ENCODE results near the gene MRGPRF. TPM values are rescaled to one million over a fixed set of nuclear protein-coding genes. Genes with fewer than 3 reads are reported as not detected.

The MRGPRF gene
- total and polyA plus RNA-seq, 2 of the 8 experiments (the other 6 are each of a cell fraction or from before 2014, with no cell fraction given), result 7.5 to 11.0 TPM

DNA sequence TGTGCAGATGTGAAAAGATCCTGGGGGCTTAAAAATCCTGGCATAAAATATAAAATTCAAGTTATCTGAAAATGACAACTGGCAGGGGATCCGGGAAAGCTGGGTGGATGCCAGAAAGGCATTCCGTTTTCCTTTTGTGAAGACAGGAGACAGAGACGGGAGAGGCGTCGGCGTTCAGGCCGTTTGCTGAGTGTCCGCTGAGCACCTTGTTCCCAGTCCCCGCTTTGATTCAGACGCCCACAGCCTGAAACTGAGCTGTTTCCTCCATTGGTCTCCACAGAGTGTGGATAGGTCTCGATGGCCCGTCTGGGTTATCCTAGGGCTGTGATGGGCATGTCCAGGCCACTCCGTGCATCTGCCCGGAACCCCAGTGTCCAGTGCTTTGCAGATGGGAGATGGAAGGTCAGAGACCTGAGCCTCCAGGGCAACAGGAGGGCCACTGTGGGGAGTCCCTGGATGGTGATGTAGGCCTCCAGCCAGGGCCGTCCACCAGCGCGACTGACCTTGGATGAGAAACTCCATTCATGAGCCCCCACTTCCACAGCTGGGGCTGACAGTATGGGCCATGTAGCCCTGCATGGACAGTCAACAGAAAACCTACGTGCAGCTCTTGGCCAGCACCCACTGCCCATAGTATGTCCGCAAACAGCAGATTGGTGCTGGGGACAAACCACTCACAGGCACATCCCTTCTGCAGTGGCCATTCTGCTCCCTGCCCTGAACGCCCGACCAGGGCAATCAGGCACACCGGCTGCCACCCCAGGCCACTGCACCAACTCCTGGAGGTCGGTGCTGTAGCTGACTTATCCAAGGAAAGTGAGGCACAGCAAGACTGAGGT, 11.6 kb downstream of the MRGPRF start (continued):
- no peak for TF ChIP-seq RAD21 (IDR thresholded peaks at IDR 0.05 in 1 of 2, conservative IDR thresholded peaks at IDR 0.05 in 1 of 2; ENCODE audit: low read depth in 2 of 2, low read length in 2 of 2)
- TF ChIP-seq SP2 (IDR thresholded peaks at IDR 0.05; ENCODE audit: low read length), result no peak
- no peak for TF ChIP-seq EZH2 (IDR thresholded peaks at IDR 0.05; ENCODE audit: low read depth, low read length, severe bottlenecking)
- no peak for TF ChIP-seq USF2 (IDR thresholded peaks at IDR 0.05; ENCODE audit: low read length)
- no peak for TF ChIP-seq YY1 (IDR thresholded peaks at IDR 0.05; ENCODE audit: low read depth, low read length)
- TF ChIP-seq NANOG (IDR thresholded peaks at IDR 0.05; ENCODE audit: insufficient read depth, low read depth, low read length, poor library complexity, severe bottlenecking), result no peak
- TF ChIP-seq NRF1 (IDR thresholded peaks at IDR 0.05; ENCODE audit: low read depth, low read length), result no peak
- no peak for TF ChIP-seq GTF2F1 (IDR thresholded peaks at IDR 0.05; ENCODE audit: borderline replicate concordance, low read depth, low read length)
- TF ChIP-seq POU5F1 (IDR thresholded peaks at IDR 0.05; ENCODE audit: low read depth, low read length), result no peak

Data from H1 (cell line).